Gastroesophageal sphincter (tissue), 3 donors: Measurements from ENCODE around the gene SCAND1.

ENCODE experiments used
- CTCF ChIP-seq, 4 experiments: fragments of 200-600 bp in 2 of 4; fragments of 450-650 bp in 2 of 4; sonication (generic) in 1 of 4; IDR thresholded peaks; one replicate each; pipeline ENCODE4 v1.5.1; 2017 to 2019; ENCODE audit warnings: antibody characterized with exemption in 4 of 4, mild to moderate bottlenecking in 2 of 4, moderate library complexity in 2 of 4
- EP300 ChIP-seq: sonication (generic); formaldehyde crosslinking; IDR thresholded peaks from one replicate; pipeline ENCODE4 v1.6.1; 2017; ENCODE audit warnings: antibody characterized with exemption, mild to moderate bottlenecking
- POLR2A ChIP-seq, 2 donors: fragments of 450-650 bp; IDR thresholded peaks; one replicate each; pipeline ENCODE4 v1.6.1; 2017; ENCODE audit warnings: antibody characterized with exemption in 2 of 2, mild to moderate bottlenecking in 2 of 2, moderate library complexity in 1 of 2
- POLR2AphosphoS5 ChIP-seq: sonication (generic); formaldehyde crosslinking; IDR thresholded peaks from one replicate; pipeline ENCODE4 v1.6.1; 2017; ENCODE audit warnings: antibody characterized with exemption

- TF ChIP-seq POLR2AphosphoS5: no peak
- no peak for TF ChIP-seq POLR2A (IDR thresholded peaks at IDR 0.05)
- no peak for TF ChIP-seq EP300
- no peak for TF ChIP-seq CTCF (IDR thresholded peaks at IDR 0.05)
These were observed 49.2 kb downstream of the SCAND1 start for GRCh38 chr20:35904982-35905663.
